AML-193 (cell line): ENCODE measurements around the gene PINK1.
"Not testable (repeated sequence)": the region's sequence is repeated elsewhere in the genome, so short reads cannot be mapped to it uniquely, and the experiment has no call there.

Experiments
- DNase-seq, 2 experiments: peaks; one replicate each; lab custom pipeline; 2025; lab: John Stamatoyannopoulos, UW

The PINK1 gene

DNA sequence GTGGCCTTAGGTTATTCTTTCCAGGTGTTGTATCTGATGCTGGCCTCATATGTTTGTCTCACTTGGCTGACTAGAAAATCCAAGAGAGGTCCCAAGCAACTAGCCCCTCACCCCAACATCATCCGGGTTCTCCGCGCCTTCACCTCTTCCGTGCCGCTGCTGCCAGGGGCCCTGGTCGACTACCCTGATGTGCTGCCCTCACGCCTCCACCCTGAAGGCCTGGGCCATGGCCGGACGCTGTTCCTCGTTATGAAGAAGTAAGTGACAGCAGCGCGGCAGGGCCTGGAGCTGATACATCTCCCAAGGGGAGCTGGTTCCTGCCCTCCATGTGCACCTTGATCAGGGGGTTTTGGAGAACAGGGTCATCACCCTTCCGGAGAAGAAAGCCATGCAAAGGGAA, 11.2 kb downstream of the PINK1 start:
- no peak for DNase-seq

DNA sequence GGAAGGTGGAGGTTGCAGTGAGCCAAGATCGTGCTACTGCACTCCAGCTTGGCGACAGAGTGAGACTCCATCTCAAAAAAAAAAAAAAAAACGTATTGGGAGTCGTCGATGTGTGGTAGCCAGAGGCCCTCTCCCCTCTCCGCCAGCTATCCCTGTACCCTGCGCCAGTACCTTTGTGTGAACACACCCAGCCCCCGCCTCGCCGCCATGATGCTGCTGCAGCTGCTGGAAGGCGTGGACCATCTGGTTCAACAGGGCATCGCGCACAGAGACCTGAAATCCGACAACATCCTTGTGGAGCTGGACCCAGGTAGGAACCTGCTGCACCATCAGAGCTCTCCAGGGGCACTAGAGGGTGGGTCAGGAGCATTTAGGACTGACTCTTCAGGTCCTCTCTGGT, 12.2 kb downstream of the PINK1 start:
- DNase-seq, result no peak

DNA sequence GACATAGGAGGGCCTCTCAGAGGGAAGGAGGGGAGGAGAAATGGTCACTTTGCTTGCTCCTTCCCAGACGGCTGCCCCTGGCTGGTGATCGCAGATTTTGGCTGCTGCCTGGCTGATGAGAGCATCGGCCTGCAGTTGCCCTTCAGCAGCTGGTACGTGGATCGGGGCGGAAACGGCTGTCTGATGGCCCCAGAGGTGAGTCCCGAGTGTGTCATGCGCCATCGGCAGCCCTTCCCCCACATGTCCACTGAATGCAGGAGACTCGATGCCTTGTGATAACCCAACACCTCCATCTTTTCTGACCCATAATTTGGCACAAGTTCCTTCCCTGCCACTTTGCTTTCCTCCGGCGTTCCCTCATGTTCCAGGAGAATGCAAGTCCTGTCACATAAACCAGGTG, 15.2 kb downstream of the PINK1 start:
- DNase-seq, result no peak

DNA sequence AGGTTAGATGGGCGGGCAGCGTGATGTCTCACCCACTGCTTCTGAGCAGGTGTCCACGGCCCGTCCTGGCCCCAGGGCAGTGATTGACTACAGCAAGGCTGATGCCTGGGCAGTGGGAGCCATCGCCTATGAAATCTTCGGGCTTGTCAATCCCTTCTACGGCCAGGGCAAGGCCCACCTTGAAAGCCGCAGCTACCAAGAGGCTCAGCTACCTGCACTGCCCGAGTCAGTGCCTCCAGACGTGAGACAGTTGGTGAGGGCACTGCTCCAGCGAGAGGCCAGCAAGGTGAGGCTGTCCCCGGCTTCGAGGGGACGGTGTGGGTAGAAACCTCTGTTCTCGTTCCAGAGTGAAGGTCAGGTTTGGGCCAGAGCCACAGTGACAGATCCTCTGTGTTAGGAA, 15.7 kb downstream of the PINK1 start:
- DNase-seq, result no peak

DNA sequence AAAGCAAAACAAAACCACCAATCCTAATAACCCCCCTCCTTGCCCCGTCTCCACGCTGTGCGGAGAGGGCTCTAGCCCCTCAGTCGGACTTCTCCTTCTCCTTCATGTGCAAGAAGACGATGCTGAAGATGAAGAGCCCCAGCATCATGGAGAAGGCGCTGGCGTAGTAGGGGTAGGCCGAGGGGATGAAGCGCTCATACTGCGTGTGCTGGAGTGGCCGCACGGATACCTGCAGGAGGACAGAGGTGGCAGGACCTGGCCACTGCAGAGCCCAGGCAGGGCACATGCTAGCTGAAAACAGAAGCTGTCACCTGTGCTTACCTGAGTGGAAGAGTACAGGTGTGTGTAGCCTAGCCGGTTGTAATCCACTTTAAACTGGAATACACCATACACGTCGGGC, 19.0 kb downstream of the PINK1 start:
- DNase-seq, result no peak

DNA sequence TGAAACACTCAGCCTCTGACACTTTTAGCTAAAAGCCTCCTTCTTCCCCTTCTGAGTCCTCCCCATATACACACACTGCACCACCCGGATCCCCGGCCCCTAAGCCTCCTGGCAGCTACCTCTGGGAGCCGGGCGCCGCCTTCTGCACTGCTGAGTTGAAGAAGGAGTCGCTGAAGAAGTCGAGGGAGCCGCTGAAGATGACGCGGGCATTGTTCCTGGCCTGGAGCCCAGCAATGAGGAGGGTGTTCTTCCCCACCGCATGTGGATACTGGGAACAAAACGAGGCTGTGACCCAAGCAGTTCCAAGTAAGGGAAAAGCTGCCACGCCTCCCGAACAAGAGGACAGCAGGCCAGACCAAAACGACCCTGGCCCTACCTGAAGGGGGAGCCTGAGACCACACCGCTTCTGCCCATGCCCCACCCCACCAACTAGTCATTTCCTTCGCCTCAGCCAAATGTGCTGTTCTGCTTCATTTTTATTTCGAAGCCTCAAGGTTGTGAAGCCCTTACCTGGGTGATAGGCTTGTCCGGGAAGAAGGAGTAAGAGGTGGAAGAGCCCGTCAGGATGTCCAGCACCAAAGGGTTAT, 20.9 kb downstream of the PINK1 start:
- DNase-seq, result no peak

DNA sequence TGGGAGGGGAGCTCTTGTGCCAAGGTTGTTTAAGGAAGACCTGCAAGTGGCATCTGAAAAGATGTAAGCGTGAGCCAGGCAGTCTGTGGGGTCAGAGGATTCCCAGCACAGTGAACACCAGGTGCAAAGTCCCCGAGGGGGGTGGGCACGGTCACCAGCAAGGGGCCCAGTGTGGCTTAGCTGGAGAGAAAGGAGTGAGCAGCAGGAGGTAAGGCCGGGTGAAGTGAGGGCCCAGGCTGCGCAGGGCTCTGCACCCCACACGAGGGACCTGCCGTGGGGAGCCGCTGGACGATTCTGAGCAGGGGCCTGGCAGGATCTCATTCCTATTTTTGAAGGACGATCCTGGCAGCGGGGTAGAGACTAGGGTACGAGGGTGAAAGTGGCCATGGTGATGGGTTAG, 23.8 kb downstream of the PINK1 start:
- no peak for DNase-seq

DNA sequence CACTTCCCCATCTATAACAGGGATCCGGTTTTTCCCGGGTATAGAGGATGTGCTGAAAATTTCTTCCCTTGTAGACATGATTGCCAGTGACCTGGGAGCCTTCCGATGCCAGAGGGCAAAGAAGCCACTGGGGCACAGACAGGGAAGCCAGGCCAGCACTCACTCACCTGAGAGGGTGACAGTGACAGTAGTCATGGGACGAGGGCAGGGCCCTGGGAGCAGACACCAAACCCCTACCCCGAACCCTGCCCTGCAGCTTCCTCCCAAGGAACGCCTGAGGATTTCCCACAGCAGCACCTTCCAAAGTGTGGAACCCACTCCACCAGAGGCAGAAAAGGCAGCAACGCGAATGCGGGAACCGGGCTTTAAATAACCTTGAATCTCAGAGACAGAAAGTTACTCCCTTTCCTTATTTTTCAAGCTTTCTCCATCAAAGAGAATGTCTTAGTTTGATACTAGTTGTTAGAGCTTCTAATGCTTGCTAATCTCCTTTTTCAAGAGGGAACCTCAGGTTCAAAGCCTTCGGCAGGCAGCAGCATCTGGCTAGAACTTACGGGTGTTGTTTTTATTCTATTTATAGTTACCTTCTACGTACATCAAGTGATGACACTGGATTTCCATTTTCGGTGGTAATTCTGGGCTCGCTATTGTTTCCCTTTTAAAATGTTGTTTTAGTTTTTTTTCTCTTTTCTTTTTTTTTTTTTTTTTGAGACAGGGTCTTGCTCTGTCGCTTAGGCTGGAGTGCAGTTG, 25.1 kb downstream of the PINK1 start:
- DNase-seq, result no peak

DNA sequence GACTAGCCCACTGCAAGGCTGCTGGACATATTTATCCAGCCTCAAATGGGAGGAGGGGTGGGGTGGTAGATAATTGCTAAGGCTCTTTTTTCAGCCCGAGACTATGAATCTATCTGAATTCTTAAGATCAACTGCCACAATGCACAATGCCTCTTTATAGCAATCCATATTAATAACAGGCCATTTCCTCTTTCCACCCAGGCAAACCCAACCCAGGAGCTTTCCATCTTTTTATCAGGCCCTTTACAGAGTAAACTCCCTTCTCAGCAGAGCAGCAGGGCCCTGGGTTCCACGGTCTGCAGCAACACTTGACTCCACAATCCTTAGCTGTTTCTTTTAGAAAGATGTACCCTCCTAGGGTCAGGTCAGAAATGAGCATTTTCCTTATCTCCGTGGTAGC, 27.1 kb downstream of the PINK1 start:
- DNase-seq, result no peak

DNA sequence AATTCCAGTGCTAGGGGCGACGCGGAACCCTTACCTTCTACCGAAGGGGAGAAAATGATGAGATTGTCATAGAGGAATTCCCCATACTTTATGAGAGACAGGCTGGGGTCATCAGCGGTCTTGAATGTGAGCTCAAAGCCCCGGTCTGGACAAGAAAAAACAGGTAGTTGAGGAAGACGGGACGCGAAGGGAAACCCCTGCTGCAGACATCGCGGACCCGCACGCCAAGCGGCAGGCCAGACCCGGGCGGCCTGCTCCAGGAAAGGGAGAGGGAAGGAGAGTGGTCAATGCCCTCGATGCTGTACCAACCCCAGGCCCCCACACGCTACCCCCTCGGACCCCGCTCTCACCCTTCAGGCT, 27.6 kb downstream of the PINK1 start:
- DNase-seq, result no peak

DNA sequence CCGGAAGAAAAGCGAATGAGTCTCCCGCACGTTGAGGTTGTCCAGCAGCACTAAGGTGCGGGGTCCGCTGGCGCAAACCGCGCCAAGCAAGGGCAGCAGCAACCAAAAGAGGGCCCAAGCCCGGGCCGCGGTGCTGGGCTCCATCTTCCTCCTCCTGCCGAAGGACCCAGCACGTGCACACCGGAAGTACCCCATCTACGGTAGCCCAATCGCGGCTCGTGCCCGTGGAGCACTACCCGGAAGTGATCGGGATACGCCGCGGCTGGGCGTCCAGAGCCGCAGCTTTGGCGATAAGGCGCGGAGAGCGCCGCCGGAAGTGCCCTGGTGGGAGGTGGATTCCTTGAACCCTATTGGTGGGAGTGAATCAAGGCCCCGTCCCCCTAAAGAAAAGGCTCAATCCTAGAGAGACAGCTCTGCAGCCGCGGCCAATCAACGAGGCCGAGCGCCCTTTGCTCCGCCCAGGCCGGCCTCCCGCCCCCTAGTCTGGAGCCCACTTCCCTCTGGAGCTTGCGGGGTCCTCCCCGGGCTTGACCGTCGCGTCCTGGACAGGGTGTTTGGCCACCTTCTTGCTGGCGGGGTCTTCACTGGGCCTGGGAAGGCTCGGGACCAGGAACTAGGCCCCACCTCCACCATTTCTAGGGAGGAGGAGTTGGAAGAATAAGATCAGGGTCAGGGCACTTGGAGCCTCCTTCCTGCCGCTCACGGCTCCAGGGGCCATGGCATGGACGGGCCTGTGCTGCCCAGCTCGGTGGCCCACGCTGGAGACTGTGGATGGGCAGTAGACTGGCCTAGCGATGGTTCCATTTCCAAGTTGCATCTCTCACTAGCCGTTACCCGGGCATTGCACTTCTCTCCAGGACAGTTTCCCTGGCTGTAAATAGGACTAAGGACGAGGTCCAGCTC, 28.2 kb downstream of the PINK1 start, which contains the start of gene DDOST:
Gene DDOST (minus strand): TSS at position 163 of the 903 bp plus-strand sequence. CDS start 19 bp downstream, at position 144.
- DNase-seq, result peak; percentile 95 to 97

DNA sequence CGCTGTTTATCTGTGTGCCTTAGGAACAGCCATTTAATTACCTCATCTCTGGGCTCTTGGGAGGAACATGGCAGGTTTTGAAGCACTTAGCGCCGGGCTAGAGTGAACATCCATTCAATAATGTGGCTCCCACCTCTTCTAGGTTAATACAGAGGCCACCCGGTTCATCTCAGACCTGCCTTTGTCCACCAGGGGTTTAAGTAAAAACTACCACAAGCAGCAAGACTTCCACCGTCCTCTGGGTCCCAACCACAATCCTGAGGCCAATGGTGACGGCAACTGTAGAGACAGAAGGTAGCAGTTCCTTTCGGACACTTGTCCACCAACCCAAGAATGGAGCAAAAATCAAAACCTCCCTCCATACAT, 28.8 kb downstream of the PINK1 start:
- no peak for DNase-seq

DNA sequence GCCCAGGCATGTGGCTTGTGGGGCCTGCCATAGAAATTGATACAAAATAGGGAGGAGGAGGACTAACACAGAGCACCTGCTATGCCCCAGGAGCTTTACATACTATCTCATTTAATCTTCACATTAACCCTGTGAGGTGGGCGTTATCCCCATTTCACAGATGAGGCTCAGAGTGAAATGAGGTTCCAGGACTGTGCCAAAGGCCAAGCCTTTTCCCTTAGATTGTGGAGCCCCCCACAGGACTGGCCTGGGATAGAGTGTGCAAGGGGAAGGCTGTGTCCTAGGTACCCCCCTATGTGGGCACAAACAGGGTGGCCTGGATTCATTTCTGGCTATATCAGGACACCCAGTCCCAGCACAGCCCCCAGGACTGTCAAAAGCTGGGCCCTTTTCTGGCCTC, 30.1 kb downstream of the PINK1 start:
- no peak for DNase-seq

DNA sequence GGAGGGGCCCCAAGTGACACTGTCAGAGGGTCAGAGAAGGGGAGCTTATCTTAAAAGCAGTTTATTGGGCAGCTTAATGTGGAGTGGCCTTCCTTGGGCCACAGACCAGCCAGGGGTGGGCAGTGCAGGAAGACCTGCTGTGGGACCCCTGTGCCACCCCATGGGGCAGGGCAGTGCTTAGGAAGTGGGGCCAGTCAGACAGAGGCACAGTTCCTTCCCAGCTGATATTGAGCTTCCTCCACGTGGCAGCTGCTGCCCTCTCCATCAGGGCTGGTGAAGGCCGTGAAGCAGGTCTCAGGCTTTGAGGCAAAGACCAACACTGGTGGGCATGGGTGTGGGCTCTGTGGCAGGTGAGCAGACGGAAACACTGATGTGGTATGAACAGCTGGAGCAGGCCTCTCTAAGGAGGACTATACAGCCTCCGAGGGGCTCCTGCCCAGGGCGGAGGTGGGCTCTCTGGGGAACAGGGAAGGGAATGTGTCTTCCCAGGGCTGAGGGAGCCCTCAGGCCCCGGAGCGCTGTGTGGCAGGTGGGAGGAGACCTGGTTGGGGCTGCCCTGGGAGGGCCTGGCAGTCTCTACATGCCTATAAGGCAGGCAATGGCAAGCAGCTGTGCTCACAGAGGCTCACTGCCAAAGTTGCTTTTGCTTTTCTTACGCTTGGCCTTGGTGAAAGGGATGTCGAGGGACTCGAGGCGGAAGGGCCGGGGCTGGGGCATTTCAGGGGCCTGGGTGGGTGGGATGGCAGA, 30.9 kb downstream of the PINK1 start:
- DNase-seq, result no peak

DNA sequence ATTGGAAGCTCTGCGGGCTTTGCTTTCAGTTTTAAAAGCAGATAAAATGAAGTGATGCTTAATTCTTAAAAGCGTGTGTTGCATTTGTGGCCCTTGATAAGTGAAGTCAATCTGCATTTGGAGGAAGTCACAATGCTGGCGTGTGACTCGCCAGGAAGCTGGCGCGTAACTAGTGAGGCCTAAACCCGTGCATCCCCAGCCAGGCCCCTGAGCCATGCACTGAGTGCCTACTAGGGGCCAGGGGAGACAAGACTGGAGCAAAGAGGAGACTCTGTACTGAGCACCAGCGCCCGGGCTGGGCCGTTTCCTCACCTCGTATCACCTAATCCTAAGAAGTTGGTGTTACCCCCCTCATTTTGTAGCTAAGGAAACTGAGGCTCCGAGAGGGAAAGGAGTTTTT, 32.5 kb downstream of the PINK1 start:
- DNase-seq, result no peak

DNA sequence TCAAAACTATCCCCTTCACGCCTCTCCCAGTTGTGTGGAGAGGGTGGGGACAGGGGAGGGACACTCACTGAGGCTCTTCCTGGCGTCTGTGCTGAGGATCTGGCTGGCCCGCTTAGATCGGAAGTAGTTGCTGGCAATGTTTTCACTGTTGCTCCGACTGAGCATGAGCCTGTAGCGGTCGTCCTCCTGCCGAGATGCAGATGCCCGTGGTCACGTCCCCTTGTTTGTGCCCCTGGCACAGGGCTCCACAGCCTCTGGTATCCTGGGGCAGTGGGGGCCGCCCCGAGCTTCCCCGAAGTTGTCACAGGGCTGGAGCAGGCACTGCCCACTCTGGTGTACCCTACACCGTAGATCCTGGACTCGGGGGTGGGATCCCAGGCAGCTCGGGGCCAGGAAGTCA, 32.9 kb downstream of the PINK1 start:
- no peak for DNase-seq

DNA sequence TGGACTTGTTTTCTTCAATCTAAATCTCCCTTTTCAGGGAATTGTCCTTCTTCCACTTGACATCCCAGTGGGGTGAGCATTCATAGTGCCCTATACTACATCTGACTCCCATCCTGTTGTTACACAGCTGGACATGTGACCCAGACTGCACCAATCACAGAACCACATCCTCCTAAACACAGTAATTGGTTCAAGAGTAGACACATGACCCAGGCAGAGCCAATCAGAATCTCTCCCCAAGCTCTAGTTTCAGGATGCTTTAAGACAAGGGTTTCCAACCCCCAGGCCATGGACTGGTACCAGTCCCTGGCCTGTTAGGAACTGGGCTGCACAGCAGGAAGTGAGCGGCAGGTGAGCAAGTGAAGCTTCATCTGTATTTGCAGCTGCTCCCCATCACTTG, 33.5 kb downstream of the PINK1 start:
- no peak for DNase-seq

DNA sequence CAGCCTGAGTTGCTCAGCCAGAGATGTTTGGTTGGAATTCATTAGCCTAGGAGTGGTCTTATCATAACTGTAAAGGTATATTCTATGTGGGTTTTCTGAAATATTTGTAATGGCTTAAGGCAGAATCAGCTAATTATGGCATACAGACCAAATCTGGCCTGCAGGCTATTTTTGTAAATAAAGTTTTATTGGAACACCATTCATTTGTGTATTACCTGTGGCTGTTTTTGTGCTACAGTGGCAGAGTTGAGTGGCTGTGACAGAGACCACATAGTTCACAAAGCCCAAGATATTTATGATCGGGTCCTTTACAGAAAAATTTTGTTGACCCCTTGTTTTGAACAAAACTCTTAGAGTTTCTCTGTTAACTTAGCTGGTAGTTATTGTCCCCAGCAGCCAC, 35.3 kb downstream of the PINK1 start:
- no peak for DNase-seq

DNA sequence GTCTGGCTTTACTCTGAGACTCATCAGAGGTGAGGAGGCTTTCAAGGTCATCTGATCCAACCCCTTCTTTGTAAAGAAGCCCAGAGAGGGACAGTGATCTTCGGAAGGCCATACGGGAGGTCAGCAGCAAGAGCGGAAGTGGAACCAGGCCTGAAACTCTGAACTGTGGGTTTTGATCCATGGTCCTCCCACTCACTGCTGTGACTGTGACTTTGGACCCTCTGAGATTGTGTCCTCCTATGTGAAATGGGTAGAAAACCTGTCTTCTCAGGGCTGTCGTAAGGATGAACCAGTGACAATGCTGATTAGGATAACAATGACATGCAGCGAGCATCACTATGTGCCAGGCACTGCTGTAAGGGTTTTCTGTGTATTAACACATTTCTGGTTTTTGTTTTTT, 37.7 kb downstream of the PINK1 start:
- no peak for DNase-seq

DNA sequence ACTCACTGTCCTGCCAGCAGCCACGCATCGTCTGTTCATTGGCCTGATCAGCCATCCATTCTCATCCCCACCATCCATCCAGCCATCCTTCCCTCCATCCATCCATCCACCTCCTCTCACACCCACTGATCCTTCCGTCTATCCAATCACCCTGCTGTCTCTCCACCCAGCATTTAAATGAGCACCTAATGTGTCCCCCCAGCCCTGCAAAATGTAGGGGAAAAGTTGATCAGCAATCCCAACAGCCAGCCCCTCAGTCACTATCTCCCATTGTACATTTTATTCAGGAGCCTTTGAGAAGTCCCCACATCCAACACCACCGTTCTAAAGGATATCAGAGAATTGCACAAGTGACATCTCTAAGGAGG, 39.0 kb downstream of the PINK1 start:
- no peak for DNase-seq

DNA sequence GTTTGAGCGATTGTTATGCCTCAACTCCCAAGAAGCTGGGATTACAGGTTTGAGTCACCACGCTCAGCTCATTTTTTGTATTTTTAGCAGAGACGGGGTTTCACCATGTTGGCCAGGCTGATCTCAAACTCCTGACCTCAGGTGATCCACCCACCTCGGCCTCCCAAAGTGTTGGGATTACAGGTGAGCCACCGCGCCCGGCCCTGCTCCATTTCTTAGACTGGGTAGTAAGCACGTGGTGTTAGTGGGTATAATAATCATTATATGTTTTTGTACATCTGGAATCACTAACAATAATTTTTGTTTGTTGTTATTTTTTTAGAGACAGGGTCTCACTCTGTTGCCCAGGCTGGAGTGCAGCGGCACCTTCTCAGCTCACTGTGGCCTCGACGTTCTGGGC, 40.4 kb downstream of the PINK1 start:
- not testable (repeated sequence) for DNase-seq

DNA sequence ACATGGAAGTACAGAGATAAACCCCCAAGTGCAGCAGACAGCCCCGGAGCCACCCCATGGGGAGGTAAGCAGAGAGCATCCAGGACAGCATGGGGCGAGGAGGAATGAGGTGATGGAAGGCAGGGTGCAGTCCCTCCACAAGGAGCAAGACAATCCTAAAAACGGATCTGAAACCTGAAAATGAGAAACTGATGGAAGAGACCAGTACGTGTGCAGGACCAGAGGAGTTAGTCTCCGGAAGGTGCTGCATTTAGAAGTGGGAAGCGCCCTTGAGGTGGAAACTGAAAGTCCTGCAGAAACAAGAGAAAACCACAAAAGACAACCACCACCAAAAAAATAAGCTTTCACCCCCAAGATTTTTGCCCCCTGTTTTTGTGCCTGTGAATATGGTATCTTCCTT, 45.3 kb downstream of the PINK1 start:
- DNase-seq, result no peak
